Measurements from ENCODE around the gene AHCYL2.

DNA sequence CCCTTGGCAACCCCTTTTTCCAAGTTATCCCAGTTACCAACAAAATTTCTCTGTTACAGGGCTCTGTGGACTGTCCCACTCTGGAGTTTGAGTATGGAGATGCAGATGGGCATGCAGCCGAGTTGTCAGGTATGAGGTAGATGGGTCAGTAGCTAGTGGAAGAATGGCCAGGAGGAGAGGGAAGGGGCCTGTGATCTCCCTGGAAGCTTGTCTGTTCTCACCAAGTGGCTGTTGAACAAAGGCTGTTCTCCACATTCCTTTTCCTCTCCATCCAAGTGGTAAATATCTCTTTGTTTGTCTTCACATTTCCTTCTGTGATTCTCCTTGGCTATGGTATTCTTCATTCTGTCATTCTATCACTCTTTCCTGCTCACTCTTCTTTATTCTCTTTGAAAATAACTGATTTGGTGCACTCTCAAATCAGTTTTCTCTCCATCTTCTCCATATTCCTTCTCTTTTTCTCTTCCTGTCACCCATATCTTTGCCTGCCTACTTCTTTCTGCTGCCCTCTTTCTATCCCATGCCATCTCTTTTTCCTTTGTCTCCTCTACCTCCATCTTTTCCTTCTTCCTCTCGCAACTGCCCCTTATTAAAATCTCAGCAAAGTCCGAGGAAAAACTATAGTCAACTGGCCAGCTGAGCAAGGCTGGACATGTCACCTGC, 215.3 kb downstream of the AHCYL2 start:
- TF ChIP-seq POLR2AphosphoS5 (IDR thresholded peaks at IDR 0.05; ENCODE audit: low read depth, low read length) (no peak), POLR2A (IDR thresholded peaks at IDR 0.05; ENCODE audit: low read depth, low read length) (no peak)
